Common myeloid progenitor, CD34-positive (primary cell): ENCODE data around the gene MAP3K8.
"Not testable (repeated sequence)": the region's sequence is repeated elsewhere in the genome, so short reads cannot be mapped to it uniquely, and the experiment has no call there.

Experiments used
- CTCF ChIA-PET: fragments of 350-600 bp; sonication (Branson Sonifier 250); formaldehyde crosslinking; loops from one replicate; lab custom pipeline; 2021; ENCODE audit warnings: antibody characterized with exemption; lab: Charles Lee
- POLR2A ChIA-PET: fragments of 350-600 bp; sonication (Branson Sonifier 250); formaldehyde crosslinking; loops from one replicate; lab custom pipeline; 2021; ENCODE audit warnings: antibody characterized with exemption; lab: Charles Lee
- DNase-seq, 3 donors: peaks; one replicate each; pipeline versions ENCODE4 v3.0.0 to v3.0.0-alpha.2; 2013
- H3K27ac ChIP-seq, 2 experiments: 1 replicate in 1 of 2; 2 replicates in 1 of 2; pipeline ENCODE4 v1.7.0; 2013; ENCODE audit warnings: inconsistent platforms in 2 of 2, low read length in 2 of 2, mild to moderate bottlenecking in 2 of 2, low read depth in 1 of 2, moderate library complexity in 1 of 2; ENCODE audit not compliant: severe bottlenecking in 2 of 2, insufficient read depth in 1 of 2, poor library complexity in 1 of 2
- H3K27me3 ChIP-seq, 5 experiments: replicated peaks in 2 of 5; 1 replicate in 3 of 5; 2 replicates in 2 of 5; pipeline versions ENCODE4 v1.6.1 to v1.7.0; 2013; ENCODE audit warnings: low read length in 4 of 5, mild to moderate bottlenecking in 2 of 5, moderate library complexity in 2 of 5, inconsistent platforms in 1 of 5; ENCODE audit not compliant: insufficient read depth in 5 of 5, control insufficient read depth in 4 of 5
- H3K36me3 ChIP-seq, 4 experiments: 1 replicate in 2 of 4; 2 replicates in 2 of 4; pipeline versions ENCODE4 v1.6.1 to v1.7.0; 2013; ENCODE audit warnings: low read length in 3 of 4, control low read depth in 1 of 4, mild to moderate bottlenecking in 1 of 4; ENCODE audit not compliant: control insufficient read depth in 4 of 4, insufficient read depth in 4 of 4
- H3K4me1 ChIP-seq, 4 experiments: 1 replicate in 3 of 4; 2 replicates in 1 of 4; pipeline versions ENCODE4 v1.6.1 to v1.7.1; 2013; ENCODE audit warnings: low read length in 3 of 4, mild to moderate bottlenecking in 3 of 4, control low read depth in 1 of 4, inconsistent platforms in 1 of 4, moderate library complexity in 1 of 4; ENCODE audit not compliant: control insufficient read depth in 4 of 4, insufficient read depth in 4 of 4; ENCODE audit errors: control extremely low read depth in 1 of 4
- H3K4me3 ChIP-seq, 7 experiments: 1 replicate in 4 of 7; 2 replicates in 3 of 7; pipeline versions ENCODE4 v1.5.1 to v1.7.0; 2013; ENCODE audit warnings: mild to moderate bottlenecking in 7 of 7, low read length in 6 of 7, moderate library complexity in 6 of 7, inconsistent platforms in 2 of 7, low read depth in 2 of 7, control low read depth in 1 of 7; ENCODE audit not compliant: insufficient read depth in 4 of 7, control insufficient read depth in 1 of 7; ENCODE audit errors: extremely low read depth in 1 of 7
- H3K9me3 ChIP-seq, 5 experiments: 1 replicate in 4 of 5; 2 replicates in 1 of 5; pipeline versions ENCODE4 v1.6.1 to v1.7.1; 2013; ENCODE audit warnings: low read length in 4 of 5, mild to moderate bottlenecking in 2 of 5, inconsistent platforms in 1 of 5, low read depth in 1 of 5, moderate library complexity in 1 of 5; ENCODE audit not compliant: control insufficient read depth in 4 of 5, insufficient read depth in 2 of 5; ENCODE audit errors: control extremely low read depth in 1 of 5
- WGBS: methylation state at CpG from one replicate; pipeline ENCODE4 v1.1.5; 2013; ENCODE audit not compliant: insufficient coverage; 5-methylcytosine and 5-hydroxymethylcytosine counted together

Gene MAP3K8

GRCh38 chr10:30431435-30431911, 2.5 kb upstream of the MAP3K8 start:
- Histone ChIP-seq H3K4me3 (peak overlapping the region in 1 of 7 experiments; percentile 1), H3K27ac (peak overlapping the region in 1 of 2 experiments; percentile 40), H3K27me3 (no peaks in the 10 kb centered on the region), H3K4me1 (peaks cover 28 to 79% (median 50%) of the 10 kb centered on the region in 4 experiments), H3K36me3 (no peaks in the 10 kb centered on the region), H3K9me3 (no peaks in the 10 kb centered on the region)
- DNase-seq, result no peak
- POLR2A ChIA-PET, result no interaction called here
- 84% methylated on average over 13 of the region's 17 CpGs for WGBS
- CTCF ChIA-PET, result interaction anchor here (1.2 to 2.8 kb wide), 6 partner anchors 16 to 104 kb away, joined by 3 to 8 read pairs (median 4); no protein-coding TSS in a partner anchor

GRCh38 chr10:30432622-30433305, 1.2 kb upstream of the MAP3K8 start:
- CTCF ChIA-PET, result interaction anchor here (1.0 to 1.5 kb wide), 2 partner anchors 10 to 103 kb away, joined by 4 read pairs; no protein-coding TSS in a partner anchor
- H3K27me3 ChIP-seq, result no peaks in the 10 kb centered on the region
- POLR2A ChIA-PET, result interaction anchor here (0.5 to 1.9 kb wide), 6 partner anchors 8 to 1946 kb away, joined by 3 to 6 read pairs (median 3); no protein-coding TSS in a partner anchor
- 60% methylated on average over 24 of the region's 35 CpGs for WGBS
- DNase-seq, result no peak
- peak overlapping the region; percentile 72 to 89 for H3K27ac ChIP-seq
- H3K4me1 ChIP-seq, result peaks cover 30 to 79% (median 49%) of the 10 kb centered on the region in 4 experiments
- H3K4me3 ChIP-seq, result peak overlapping the region; percentile 84 to 97 (median 92)
- no peaks in the 10 kb centered on the region for H3K9me3 ChIP-seq
- peaks cover 0 to 7% (median 4%) of the 10 kb centered on the region in 4 experiments for H3K36me3 ChIP-seq

GRCh38 chr10:30433306-30433729, 666 bp upstream of the MAP3K8 start:
- WGBS, result 0% methylated on average over 22 of the region's 32 CpGs
- peak overlapping the region; percentile 72 to 89 for H3K27ac ChIP-seq
- H3K4me3 ChIP-seq, result peak overlapping the region; percentile 84 to 97 (median 92)
- CTCF ChIA-PET, result interaction anchor here (1.5 kb wide), 1 partner anchor 10 kb away, joined by 4 read pairs; no protein-coding TSS in a partner anchor
- no peaks in the 10 kb centered on the region for H3K27me3 ChIP-seq
- no peaks in the 10 kb centered on the region for H3K9me3 ChIP-seq
- POLR2A ChIA-PET, result interaction anchor here (0.5 to 1.9 kb wide), 9 partner anchors 8 to 1947 kb away, joined by 3 to 7 read pairs (median 3); no protein-coding TSS in a partner anchor
- DNase-seq, result peak; percentile 74 to 90 (median 88)
- H3K4me1 ChIP-seq, result peaks cover 28 to 79% (median 46%) of the 10 kb centered on the region in 4 experiments
- peaks cover 0 to 12% (median 4%) of the 10 kb centered on the region in 4 experiments for H3K36me3 ChIP-seq

- no peaks in the 10 kb centered on the region for H3K9me3 ChIP-seq
- peaks cover 25 to 73% (median 45%) of the 10 kb centered on the region in 4 experiments for H3K4me1 ChIP-seq
- POLR2A ChIA-PET, result interaction anchor here (0.8 to 1.9 kb wide), 7 partner anchors 11 to 99 kb away, joined by 3 to 7 read pairs (median 5); no protein-coding TSS in a partner anchor
- DNase-seq, result peak; percentile 67 to 88 (median 87)
- CTCF ChIA-PET, result interaction anchor here (0.7 to 1.7 kb wide), 5 partner anchors 17 to 110 kb away, joined by 4 to 5 read pairs (median 4); no protein-coding TSS in a partner anchor
- WGBS, result 0% methylated on average over 41 of the region's 56 CpGs
- H3K4me3 ChIP-seq, result peak overlapping the region; percentile 84 to 97 (median 92)
- H3K27ac ChIP-seq, result peak overlapping the region; percentile 77 to 89
- H3K36me3 ChIP-seq, result peaks cover 0 to 22% (median 12%) of the 10 kb centered on the region in 4 experiments
- no peaks in the 10 kb centered on the region for H3K27me3 ChIP-seq
Measured at GRCh38 chr10:30434273-30435072, 489 bp downstream of the MAP3K8 start.

- Histone ChIP-seq H3K9me3 (no peaks in the 10 kb centered on the region), H3K36me3 (peaks cover 2 to 27% (median 16%) of the 10 kb centered on the region in 4 experiments), H3K4me1 (peaks cover 25 to 67% (median 45%) of the 10 kb centered on the region in 4 experiments), H3K27me3 (no peaks in the 10 kb centered on the region), H3K27ac (peak overlapping the region; percentile 77 to 89), H3K4me3 (peak overlapping the region; percentile 84 to 97 (median 92))
- peak in 2 of 3 donors; percentile 28 to 30 for DNase-seq
- ChIA-PET CTCF (interaction anchor here (0.6 to 1.7 kb wide), 5 partner anchors 16 to 110 kb away, joined by 3 to 5 read pairs (median 4); no protein-coding TSS in a partner anchor), POLR2A (interaction anchor here (0.6 to 1.9 kb wide), 6 partner anchors 12 to 132 kb away, joined by 3 to 7 read pairs (median 4); no protein-coding TSS in a partner anchor)
- 0% methylated on average over 13 of the region's 13 CpGs for WGBS
Measured at GRCh38 chr10:30435073-30435422, 1.1 kb downstream of the MAP3K8 start.

GRCh38 chr10:30435499-30436167, 1.6 kb downstream of the MAP3K8 start:
- not testable (repeated sequence) for H3K27me3 ChIP-seq, H3K9me3 ChIP-seq, DNase-seq
- Histone ChIP-seq H3K4me3 (peak overlapping the region in 6 of 7 experiments; percentile 84 to 97 (median 94)), H3K27ac (peak overlapping the region; percentile 77 to 89), H3K4me1 (peaks cover 22 to 61% (median 44%) of the 10 kb centered on the region in 4 experiments), H3K36me3 (peaks cover 2 to 30% (median 19%) of the 10 kb centered on the region in 4 experiments)
- WGBS, result 54% methylated on average over 8 of the region's 15 CpGs
- CTCF ChIA-PET, result interaction anchor here (0.6 to 2.3 kb wide), 4 partner anchors 53 to 109 kb away, joined by 3 to 7 read pairs (median 4); no protein-coding TSS in a partner anchor
- POLR2A ChIA-PET, result interaction anchor here (0.6 to 2.0 kb wide), 5 partner anchors 21 to 132 kb away, joined by 3 to 7 read pairs (median 5); no protein-coding TSS in a partner anchor
